Muscle layer of colon (tissue), 2 donors: ENCODE results near the gene GPATCH1.

Source experiments
- H3K27ac ChIP-seq: one replicate; pipeline ENCODE4 v1.7.0; 2013; ENCODE audit warnings: low read depth, mild to moderate bottlenecking, low read length, moderate library complexity
- H3K27me3 ChIP-seq, 2 donors: one replicate each; pipeline ENCODE4 v1.7.0; 2013; ENCODE audit warnings: low read length in 2 of 2, mild to moderate bottlenecking in 2 of 2; ENCODE audit not compliant: insufficient read depth in 2 of 2, control insufficient read depth in 1 of 2
- H3K36me3 ChIP-seq: one replicate; pipeline ENCODE4 v1.7.0; 2013; ENCODE audit warnings: mild to moderate bottlenecking, low read length; ENCODE audit not compliant: insufficient read depth
- H3K4me1 ChIP-seq: one replicate; pipeline ENCODE4 v1.7.0; 2013; ENCODE audit warnings: mild to moderate bottlenecking, low read length; ENCODE audit not compliant: insufficient read depth
- H3K4me3 ChIP-seq, 2 donors: one replicate each; pipeline ENCODE4 v1.7.0; 2013; ENCODE audit warnings: low read length in 2 of 2, low read depth in 1 of 2, mild to moderate bottlenecking in 1 of 2, moderate library complexity in 1 of 2
- H3K9ac ChIP-seq: one replicate; pipeline ENCODE4 v1.7.0; 2013; ENCODE audit warnings: low read length
- H3K9me3 ChIP-seq: one replicate; pipeline ENCODE4 v1.7.0; 2013; ENCODE audit warnings: mild to moderate bottlenecking, low read length
- donor health status: abdominal sarcoma.
- donor health status: Adenocarcinoma of cecum.

Gene GPATCH1

GRCh38 chr19:33066543-33066942 lies 14.4 kb upstream of the GPATCH1 start:
- Histone ChIP-seq H3K4me1 (no peaks in the 10 kb centered on the region), H3K27ac (no peak overlapping the region), H3K9me3 (no peaks in the 10 kb centered on the region), H3K27me3 (peaks cover 11 to 23% of the 10 kb centered on the region in 2 donors), H3K4me3 (no peak overlapping the region), H3K9ac (no peak overlapping the region), H3K36me3 (no peaks in the 10 kb centered on the region)

GRCh38 chr19:33067121-33067520 lies 13.9 kb upstream of the GPATCH1 start:
- H3K4me3 ChIP-seq, result no peak overlapping the region
- H3K27me3 ChIP-seq, result peaks cover 11 to 23% of the 10 kb centered on the region in 2 donors
- no peak overlapping the region for H3K9ac ChIP-seq
- H3K9me3 ChIP-seq, result no peaks in the 10 kb centered on the region
- no peaks in the 10 kb centered on the region for H3K4me1 ChIP-seq
- no peak overlapping the region for H3K27ac ChIP-seq
- H3K36me3 ChIP-seq, result no peaks in the 10 kb centered on the region

GRCh38 chr19:33071887-33072286 lies 9.1 kb upstream of the GPATCH1 start:
- no peak overlapping the region for H3K27ac ChIP-seq
- no peaks in the 10 kb centered on the region for H3K4me1 ChIP-seq
- H3K9me3 ChIP-seq, result no peaks in the 10 kb centered on the region
- no peak overlapping the region for H3K9ac ChIP-seq
- no peaks in the 10 kb centered on the region for H3K27me3 ChIP-seq
- no peaks in the 10 kb centered on the region for H3K36me3 ChIP-seq
- H3K4me3 ChIP-seq, result no peak overlapping the region

- no peaks in the 10 kb centered on the region for H3K4me1 ChIP-seq
- H3K27me3 ChIP-seq, result no peaks in the 10 kb centered on the region
- H3K9me3 ChIP-seq, result no peaks in the 10 kb centered on the region
- no peaks in the 10 kb centered on the region for H3K36me3 ChIP-seq
- no peak overlapping the region for H3K4me3 ChIP-seq
- no peak overlapping the region for H3K27ac ChIP-seq
- H3K9ac ChIP-seq, result no peak overlapping the region
Measured at GRCh38 chr19:33075519-33075918, 5.5 kb upstream of the GPATCH1 start.

GRCh38 chr19:33085570-33086128 lies 4.7 kb downstream of the GPATCH1 start:
- Histone ChIP-seq H3K27ac (no peak overlapping the region), H3K4me3 (no peak overlapping the region), H3K27me3 (no peaks in the 10 kb centered on the region), H3K9ac (no peak overlapping the region), H3K36me3 (peaks cover 16% of the 10 kb centered on the region), H3K4me1 (peaks cover 10% of the 10 kb centered on the region), H3K9me3 (no peaks in the 10 kb centered on the region)

- H3K9me3 ChIP-seq, result no peaks in the 10 kb centered on the region
- H3K36me3 ChIP-seq, result peaks cover 25% of the 10 kb centered on the region
- no peaks in the 10 kb centered on the region for H3K27me3 ChIP-seq
- H3K9ac ChIP-seq, result no peak overlapping the region
- no peak overlapping the region for H3K27ac ChIP-seq
- H3K4me3 ChIP-seq, result no peak overlapping the region
- H3K4me1 ChIP-seq, result peaks cover 5% of the 10 kb centered on the region
Measured at GRCh38 chr19:33086955-33087354, 6.0 kb downstream of the GPATCH1 start.

GRCh38 chr19:33089010-33089409 lies 8.0 kb downstream of the GPATCH1 start:
- Histone ChIP-seq H3K4me3 (no peak overlapping the region), H3K9ac (no peak overlapping the region), H3K9me3 (no peaks in the 10 kb centered on the region), H3K27me3 (no peaks in the 10 kb centered on the region), H3K27ac (no peak overlapping the region), H3K36me3 (peaks cover 40% of the 10 kb centered on the region), H3K4me1 (no peaks in the 10 kb centered on the region)

GRCh38 chr19:33090179-33090578 lies 9.2 kb downstream of the GPATCH1 start:
- Histone ChIP-seq H3K36me3 (peaks cover 50% of the 10 kb centered on the region), H3K27me3 (no peaks in the 10 kb centered on the region), H3K27ac (no peak overlapping the region), H3K4me1 (no peaks in the 10 kb centered on the region), H3K9ac (no peak overlapping the region), H3K4me3 (no peak overlapping the region), H3K9me3 (no peaks in the 10 kb centered on the region)

- peaks cover 77% of the 10 kb centered on the region for H3K36me3 ChIP-seq
- H3K4me3 ChIP-seq, result no peak overlapping the region
- H3K9me3 ChIP-seq, result no peaks in the 10 kb centered on the region
- no peaks in the 10 kb centered on the region for H3K27me3 ChIP-seq
- H3K4me1 ChIP-seq, result no peaks in the 10 kb centered on the region
- H3K27ac ChIP-seq, result no peak overlapping the region
- H3K9ac ChIP-seq, result no peak overlapping the region
Measured at GRCh38 chr19:33093420-33094210, 12.6 kb downstream of the GPATCH1 start.

- Histone ChIP-seq H3K9me3 (no peaks in the 10 kb centered on the region), H3K4me1 (no peaks in the 10 kb centered on the region), H3K4me3 (no peak overlapping the region), H3K9ac (no peak overlapping the region), H3K27ac (no peak overlapping the region), H3K27me3 (no peaks in the 10 kb centered on the region), H3K36me3 (peaks cover 72% of the 10 kb centered on the region)
Measured at GRCh38 chr19:33094436-33095067, 13.6 kb downstream of the GPATCH1 start.

- H3K4me3 ChIP-seq, result no peak overlapping the region
- no peaks in the 10 kb centered on the region for H3K9me3 ChIP-seq
- H3K9ac ChIP-seq, result no peak overlapping the region
- no peaks in the 10 kb centered on the region for H3K27me3 ChIP-seq
- no peak overlapping the region for H3K27ac ChIP-seq
- H3K4me1 ChIP-seq, result no peaks in the 10 kb centered on the region
- peaks cover 69% of the 10 kb centered on the region for H3K36me3 ChIP-seq
Measured at GRCh38 chr19:33096005-33096404, 15.0 kb downstream of the GPATCH1 start.
